ENCODE results near the gene PPP1R16B.

The PPP1R16B gene

DNA sequence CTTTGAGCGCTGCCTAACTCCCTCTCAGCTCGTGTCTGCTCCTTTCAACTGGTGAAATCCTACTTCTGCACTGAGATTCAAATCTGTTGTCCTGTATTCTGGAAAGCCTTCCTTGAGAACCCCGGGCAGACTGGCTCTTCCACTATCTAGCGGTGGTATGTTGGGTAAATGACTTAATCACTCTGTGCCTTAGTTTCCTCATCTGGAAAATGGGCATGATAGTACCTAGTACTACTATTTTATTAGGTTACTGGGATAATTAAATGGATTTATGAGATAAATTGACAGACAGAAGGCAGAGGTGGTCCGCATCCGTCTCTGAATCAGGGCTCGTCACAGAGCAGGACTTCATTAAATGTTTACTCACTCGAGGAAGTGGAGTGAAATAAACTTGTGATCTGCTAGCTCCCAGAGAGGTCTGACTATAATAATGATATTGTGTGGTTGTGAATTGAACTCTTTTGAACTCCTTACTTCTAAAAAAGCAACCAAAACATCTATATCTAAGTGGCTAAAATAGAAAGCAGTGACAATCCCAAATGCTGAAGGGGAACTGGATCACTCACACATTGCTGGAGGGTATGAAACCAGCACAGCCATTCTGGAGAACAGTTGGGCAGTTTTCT lies 26.6 kb downstream of the PPP1R16B start:
- no peak overlapping the region for H3K4me3 ChIP-seq (replicated peaks; ENCODE audit: low read depth, low read length)
- TF ChIP-seq, protein P1, sequence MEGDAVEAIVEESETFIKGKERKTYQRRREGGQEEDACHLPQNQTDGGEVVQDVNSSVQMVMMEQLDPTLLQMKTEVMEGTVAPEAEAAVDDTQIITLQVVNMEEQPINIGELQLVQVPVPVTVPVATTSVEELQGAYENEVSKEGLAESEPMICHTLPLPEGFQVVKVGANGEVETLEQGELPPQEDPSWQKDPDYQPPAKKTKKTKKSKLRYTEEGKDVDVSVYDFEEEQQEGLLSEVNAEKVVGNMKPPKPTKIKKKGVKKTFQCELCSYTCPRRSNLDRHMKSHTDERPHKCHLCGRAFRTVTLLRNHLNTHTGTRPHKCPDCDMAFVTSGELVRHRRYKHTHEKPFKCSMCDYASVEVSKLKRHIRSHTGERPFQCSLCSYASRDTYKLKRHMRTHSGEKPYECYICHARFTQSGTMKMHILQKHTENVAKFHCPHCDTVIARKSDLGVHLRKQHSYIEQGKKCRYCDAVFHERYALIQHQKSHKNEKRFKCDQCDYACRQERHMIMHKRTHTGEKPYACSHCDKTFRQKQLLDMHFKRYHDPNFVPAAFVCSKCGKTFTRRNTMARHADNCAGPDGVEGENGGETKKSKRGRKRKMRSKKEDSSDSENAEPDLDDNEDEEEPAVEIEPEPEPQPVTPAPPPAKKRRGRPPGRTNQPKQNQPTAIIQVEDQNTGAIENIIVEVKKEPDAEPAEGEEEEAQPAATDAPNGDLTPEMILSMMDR (IDR thresholded peaks at IDR 0.05; ENCODE audit: low read length, missing control alignments), result no peak
- DNase-seq (ENCODE audit: low read depth), result no peak

DNA sequence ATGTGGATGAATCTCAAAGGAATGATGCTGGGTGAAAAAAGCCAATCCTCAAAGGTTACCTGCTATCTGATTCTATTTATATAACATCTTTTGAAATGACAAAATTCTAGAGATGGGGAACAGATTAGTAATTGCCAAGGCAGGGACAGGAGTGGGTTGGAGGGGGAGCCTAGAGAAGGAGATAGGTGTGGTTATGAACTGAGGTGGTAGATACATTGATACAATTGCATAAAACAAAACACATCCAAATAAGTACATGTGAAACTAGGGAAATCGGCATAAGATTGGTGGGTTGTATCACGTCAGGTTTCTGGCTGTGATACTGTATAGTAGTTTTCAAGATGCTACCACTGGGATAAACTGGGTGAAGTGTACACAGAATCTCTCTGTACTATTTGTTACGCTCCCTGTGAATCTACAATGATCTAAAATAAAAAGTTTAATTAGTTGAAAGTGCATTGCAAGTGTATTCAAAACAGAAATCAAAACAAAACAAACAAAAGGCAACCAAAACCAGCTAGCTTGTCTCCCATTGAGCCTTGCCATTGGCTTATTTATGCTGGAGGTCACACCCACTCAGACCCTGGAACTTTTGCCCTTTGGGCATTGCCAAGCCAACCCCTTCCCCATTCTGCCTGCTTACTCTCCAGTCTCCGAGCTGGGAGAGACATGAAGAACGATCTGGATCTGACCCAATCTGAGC lies 27.8 kb downstream of the PPP1R16B start:
- DNase-seq (ENCODE audit: low read depth), result no peak
- TF ChIP-seq, protein P1 (IDR thresholded peaks at IDR 0.05; ENCODE audit: low read length, missing control alignments), result no peak
- no peak overlapping the region for H3K4me3 ChIP-seq (replicated peaks; ENCODE audit: low read depth, low read length)

DNA sequence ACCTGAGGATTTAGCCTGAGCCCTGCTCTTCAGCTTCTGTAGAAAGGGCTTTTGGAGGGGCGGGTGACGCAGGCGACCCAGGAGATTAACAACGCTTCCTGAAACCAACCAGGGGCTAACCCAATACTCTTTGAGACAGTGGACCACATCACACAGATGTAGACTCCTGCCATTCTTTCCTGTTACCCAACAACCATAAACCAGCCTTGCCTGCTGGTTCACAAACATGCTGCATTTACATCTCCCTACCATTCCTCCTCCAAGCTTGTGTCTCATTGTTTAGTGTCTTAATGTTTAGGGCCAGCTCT lies 28.3 kb downstream of the PPP1R16B start:
- H3K4me3 ChIP-seq (replicated peaks; ENCODE audit: low read depth, low read length), result no peak overlapping the region
- TF ChIP-seq, protein P1 (IDR thresholded peaks at IDR 0.05; ENCODE audit: low read length, missing control alignments), result no peak
- no peak for DNase-seq (ENCODE audit: low read depth)

DNA sequence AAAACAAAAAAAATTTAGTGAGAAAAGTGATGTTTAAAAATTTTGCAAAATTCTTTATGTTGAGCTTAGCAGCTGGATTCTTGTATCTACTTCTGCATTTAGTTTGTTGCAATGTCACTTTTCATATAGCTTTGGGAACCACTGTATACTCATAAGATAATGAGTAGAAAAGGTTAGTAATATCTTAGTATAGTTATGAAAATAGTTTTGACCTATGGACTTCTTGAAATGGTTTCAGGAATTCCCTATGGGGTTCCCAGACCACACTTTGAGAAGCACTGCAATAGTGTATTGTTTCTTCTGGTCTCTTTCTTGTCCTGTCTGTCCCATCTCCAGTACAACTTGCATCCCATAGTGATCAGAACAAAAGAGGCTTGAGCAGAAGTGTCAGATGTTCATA lies 29.4 kb downstream of the PPP1R16B start:
- no peak for DNase-seq (ENCODE audit: low read depth)
- H3K4me3 ChIP-seq (replicated peaks; ENCODE audit: low read depth, low read length), result no peak overlapping the region
- TF ChIP-seq, protein P1 (IDR thresholded peaks at IDR 0.05; ENCODE audit: low read length, missing control alignments), result no peak

DNA sequence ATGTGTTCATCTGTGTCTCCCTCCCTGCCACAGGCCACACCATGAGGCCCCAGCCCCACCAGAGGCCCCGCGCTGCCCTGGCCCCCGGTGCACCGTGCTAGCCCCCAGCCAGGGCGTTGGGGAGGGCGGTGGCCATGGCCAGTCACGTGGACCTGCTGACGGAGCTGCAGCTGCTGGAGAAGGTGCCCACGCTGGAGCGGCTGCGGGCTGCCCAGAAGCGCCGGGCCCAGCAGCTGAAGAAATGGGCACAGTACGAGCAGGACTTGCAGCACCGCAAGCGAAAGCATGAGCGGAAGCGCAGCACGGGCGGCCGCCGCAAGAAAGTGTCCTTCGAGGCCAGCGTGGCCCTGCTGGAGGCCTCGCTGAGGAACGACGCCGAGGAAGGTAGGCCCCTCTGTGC lies 30.3 kb downstream of the PPP1R16B start:
- TF ChIP-seq, protein P1 (IDR thresholded peaks at IDR 0.05; ENCODE audit: low read length, missing control alignments), result no peak
- H3K4me3 ChIP-seq (replicated peaks; ENCODE audit: low read depth, low read length), result no peak overlapping the region
- no peak for DNase-seq (ENCODE audit: low read depth)

DNA sequence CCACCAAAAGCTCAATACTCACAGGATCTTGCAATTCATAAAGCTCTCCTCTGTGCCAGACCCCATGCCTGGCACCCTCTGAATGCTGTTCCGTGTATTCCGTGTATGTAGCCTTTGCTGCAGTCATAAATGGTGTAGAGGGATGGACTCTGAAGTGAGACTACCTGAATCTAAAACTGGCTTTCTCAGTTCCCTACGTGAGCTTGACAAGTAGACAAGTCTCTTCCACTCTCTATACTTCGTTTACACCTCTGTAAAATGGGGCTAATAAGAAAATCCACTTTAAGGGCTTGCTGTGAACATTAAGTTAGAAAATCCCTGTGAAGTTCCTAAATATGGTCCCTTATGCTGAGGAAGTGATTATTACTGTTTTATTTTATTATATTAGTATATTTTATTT lies 31.5 kb downstream of the PPP1R16B start:
- no peak for DNase-seq (ENCODE audit: low read depth)
- no peak overlapping the region for H3K4me3 ChIP-seq (replicated peaks; ENCODE audit: low read depth, low read length)
- TF ChIP-seq, protein P1 (IDR thresholded peaks at IDR 0.05; ENCODE audit: low read length, missing control alignments), result no peak

DNA sequence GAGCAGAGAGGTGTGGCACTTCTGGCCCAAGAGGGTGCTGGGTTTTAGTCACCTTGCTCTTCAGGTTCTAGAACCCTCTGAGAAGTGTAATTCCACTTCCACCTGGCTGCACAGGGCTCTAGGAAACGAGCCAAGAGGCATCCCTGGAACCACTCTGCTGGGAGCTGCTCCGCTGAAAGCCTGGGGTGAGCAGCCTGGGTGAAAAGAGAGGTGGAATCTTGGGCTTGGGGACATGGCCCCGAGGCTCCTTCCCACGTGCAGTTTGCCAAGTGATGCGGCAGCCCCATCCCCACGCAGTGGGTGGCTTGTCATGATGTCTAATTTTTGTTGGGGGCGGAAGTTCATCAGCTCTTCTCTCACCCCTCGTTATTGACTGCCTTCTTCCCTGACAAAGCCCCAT lies 32.8 kb downstream of the PPP1R16B start:
- DNase-seq (ENCODE audit: low read depth), result no peak
- no peak overlapping the region for H3K4me3 ChIP-seq (replicated peaks; ENCODE audit: low read depth, low read length)
- TF ChIP-seq, protein P1 (IDR thresholded peaks at IDR 0.05; ENCODE audit: low read length, missing control alignments), result no peak

Measured in fibroblast of pulmonary artery (primary cell).